GM12873 (cell line): ENCODE data around the gene ST6GALNAC3.

Source experiments
- TF ChIP-seq, protein P1 (sequence below): IDR thresholded peaks from 2 replicates; pipeline ENCODE4 v1.5.1; 2012; ENCODE audit warnings: low read depth, mild to moderate bottlenecking, moderate library complexity, low read length, control low read depth; ENCODE audit not compliant: insufficient read depth; ENCODE audit errors: missing control alignments

The ST6GALNAC3 gene

DNA sequence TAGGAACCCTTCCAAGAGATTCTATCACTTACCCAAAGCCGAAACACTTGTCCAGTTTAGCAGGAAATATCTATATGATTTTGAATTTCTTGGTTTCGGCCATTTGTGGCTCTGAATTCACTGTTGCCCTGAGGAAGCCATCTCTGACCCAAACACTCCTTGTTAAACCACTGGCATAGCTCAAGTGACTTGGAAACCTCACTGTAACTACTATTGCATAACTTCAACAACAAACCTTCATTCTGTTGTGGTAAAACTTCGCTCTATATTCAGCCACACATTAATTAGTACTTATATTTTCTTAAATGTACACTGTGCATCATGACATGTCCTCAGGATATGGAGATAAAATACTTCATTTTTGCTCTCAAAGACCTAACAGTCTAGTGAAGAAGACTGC, 63.2 kb downstream of the ST6GALNAC3 start:
- TF ChIP-seq, protein P1, sequence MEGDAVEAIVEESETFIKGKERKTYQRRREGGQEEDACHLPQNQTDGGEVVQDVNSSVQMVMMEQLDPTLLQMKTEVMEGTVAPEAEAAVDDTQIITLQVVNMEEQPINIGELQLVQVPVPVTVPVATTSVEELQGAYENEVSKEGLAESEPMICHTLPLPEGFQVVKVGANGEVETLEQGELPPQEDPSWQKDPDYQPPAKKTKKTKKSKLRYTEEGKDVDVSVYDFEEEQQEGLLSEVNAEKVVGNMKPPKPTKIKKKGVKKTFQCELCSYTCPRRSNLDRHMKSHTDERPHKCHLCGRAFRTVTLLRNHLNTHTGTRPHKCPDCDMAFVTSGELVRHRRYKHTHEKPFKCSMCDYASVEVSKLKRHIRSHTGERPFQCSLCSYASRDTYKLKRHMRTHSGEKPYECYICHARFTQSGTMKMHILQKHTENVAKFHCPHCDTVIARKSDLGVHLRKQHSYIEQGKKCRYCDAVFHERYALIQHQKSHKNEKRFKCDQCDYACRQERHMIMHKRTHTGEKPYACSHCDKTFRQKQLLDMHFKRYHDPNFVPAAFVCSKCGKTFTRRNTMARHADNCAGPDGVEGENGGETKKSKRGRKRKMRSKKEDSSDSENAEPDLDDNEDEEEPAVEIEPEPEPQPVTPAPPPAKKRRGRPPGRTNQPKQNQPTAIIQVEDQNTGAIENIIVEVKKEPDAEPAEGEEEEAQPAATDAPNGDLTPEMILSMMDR = no peak

DNA sequence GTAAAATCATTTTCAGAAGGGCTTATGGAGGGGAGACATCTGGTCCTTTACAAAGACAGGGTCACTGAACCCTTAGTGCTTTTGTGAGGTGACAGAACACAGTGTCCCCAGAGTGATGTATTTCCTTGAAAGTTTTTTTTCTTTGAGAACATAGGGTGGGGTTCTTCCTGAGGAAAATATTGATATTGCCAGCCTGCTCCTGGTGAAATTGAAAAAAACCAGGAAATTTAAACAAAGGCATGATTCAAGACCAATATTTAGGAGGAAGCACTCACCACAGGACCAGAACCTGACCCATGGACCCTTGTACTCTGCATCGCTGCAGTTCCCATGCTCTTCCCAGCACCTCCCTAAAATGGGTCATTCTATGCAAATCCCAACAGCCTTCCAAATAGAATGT, 63.7 kb downstream of the ST6GALNAC3 start:
- TF ChIP-seq, protein P1 = no peak

DNA sequence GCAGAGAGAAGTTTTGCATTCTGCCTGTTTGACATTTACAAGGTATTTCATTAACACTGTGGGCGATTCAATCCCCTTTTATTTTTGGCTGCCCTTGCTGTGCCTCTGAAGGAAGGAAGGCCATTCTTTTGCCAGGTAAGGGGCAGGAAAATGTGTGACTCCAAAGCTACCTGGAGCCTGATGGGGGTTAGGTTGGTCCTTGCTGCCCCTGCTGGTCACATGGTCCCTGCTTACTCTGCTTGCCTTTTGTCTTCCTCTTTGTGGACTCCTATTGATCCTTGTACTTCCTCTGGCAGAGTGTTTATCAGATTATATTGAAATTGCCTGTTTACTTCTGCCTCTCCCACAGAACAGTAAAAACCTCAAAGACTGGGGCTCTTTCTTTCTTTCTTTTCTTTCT, 65.7 kb downstream of the ST6GALNAC3 start:
- TF ChIP-seq, protein P1 = no peak

DNA sequence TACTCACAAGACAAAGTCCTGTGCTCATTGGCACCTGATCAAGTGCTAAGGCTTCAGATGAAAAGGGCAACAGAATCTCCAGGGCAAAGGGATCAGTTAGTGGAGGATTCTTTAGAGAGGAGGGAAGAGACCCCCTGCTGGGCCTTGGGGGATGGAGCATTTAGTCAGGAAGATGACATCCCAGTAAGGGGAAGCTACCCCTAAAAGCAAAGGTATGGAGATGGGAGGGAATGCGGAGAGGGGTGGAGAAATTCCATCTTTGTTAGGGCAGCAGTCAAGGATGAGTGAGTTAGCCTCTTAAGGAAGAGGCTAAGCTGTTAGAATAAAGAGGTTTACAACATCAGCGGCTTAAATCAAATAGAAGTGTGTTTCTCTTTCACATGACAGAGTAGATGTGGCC, 67.4 kb downstream of the ST6GALNAC3 start:
- TF ChIP-seq, protein P1 = no peak

DNA sequence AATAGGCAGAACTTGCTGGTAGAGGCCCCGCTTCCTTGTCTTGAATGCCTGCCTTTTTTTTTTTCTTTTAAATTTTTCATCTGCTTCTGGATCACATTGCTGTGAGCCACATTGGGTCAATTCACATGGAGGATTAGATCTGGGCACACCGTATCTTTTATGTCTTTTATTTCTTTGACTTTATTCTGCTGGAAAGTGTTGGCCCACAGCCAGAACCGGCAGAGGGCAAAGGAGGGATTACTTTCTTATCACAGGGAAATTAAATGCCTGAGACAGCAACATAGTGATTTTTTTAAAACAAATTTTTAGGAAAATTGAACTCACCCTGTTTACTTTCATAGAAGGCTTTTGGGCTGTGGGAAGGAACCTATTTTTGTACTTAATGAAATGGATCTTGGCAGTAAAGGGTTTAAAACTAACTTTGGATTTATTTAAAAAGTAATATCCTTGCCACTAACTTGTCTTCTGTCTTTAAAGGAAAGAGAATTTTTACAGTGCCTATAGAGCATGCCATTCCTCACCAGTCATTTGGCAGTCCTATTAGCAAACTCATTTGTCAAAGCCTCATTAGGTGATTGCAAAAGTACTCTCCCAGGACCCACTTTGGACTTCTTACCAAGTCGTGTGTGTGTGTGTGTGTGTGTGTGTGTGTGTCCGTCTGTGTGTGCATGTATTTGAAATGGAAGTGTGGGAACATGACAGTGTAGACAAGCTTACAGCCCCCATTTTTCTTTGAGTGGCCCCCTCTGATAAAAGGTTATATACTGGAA, 68.4 kb downstream of the ST6GALNAC3 start:
- TF ChIP-seq, protein P1 = no peak

DNA sequence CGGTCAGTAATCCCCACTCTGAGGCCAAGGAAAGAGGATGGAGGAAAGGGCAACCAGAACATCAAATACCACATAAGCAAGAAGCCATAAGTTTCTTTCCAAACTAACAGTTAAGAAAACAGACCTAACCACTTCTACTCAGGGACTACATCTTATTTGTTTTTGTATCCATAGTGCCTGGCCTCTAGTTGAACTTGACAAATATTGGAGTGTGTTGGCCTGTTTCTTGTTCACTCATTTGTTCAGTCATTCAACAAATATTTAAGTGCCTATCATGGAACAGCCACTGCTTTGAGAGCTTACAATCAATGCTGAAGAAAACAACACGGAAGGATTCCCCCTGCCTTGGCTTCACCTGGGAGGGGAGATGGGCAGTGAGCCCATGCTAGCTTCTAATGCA, 69.7 kb downstream of the ST6GALNAC3 start:
- TF ChIP-seq, protein P1 = no peak

DNA sequence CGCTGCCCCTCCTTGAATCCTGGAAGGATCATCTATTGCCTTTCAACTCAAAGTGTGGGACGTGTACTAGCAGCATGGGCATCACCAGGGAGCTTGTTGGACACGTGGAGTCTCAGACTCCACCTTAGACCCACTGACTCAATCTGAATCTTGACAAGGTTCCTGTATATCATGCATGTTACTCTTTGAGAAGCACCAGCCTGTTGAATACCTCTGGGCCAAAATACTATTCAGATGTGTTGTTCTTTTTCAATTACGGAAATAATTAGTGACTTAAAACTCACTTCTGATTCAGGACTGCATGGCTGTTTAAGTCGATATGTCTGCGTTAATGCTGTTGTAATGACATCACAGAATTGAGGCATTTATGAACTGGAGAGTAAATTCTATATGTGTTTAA, 70.8 kb downstream of the ST6GALNAC3 start:
- TF ChIP-seq, protein P1 = no peak
